Panc1 (cell line): ENCODE data around the gene GCK.

Experiments used
- TCF7L2 ChIP-seq: IDR thresholded peaks from 2 replicates; pipeline ENCODE4 v1.6.1; 2011; ENCODE audit warnings: mild to moderate bottlenecking, low read depth, low read length, inconsistent platforms
- TF ChIP-seq, protein P1 (sequence below): fragments of 450-650 bp; IDR thresholded peaks from 2 replicates; pipeline ENCODE4 v1.5.1; 2017; ENCODE audit warnings: mild to moderate bottlenecking

DNA sequence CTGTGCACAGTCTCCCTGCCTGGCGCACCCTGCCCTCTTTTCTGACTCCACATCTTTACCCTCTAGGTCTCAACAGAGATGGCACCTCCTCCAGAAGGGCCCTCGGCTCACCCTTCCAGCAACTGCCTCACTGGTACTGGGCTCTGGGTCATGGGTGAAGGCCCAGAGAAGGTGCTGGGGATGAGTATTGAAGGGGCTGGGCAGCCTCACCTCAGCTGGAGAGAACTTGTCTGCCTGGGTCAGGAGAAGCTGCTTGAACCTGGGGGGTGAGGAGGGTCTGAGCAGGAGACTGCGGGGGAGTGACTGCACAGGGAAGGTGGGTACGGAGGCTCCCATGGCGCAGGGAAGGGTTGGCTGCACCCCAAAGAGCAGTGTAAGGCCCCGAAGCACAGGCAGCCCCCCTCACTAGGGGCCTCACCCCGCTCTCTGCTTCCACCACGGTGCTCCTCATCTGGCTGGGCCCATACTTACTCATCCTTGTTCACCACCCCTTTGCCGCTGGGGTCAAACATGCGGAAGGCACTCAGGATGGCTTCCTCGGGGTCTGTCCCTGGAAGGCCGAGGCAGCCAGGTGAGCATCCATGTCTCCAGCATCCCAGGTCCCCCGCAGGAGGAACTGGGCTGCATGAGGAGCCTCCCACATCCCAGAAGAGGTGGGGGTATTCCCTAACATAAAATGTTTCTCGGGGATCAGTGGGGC lies 49.8 kb downstream of the GCK start:
- no peak for TF ChIP-seq TCF7L2
- TF ChIP-seq, protein P1, sequence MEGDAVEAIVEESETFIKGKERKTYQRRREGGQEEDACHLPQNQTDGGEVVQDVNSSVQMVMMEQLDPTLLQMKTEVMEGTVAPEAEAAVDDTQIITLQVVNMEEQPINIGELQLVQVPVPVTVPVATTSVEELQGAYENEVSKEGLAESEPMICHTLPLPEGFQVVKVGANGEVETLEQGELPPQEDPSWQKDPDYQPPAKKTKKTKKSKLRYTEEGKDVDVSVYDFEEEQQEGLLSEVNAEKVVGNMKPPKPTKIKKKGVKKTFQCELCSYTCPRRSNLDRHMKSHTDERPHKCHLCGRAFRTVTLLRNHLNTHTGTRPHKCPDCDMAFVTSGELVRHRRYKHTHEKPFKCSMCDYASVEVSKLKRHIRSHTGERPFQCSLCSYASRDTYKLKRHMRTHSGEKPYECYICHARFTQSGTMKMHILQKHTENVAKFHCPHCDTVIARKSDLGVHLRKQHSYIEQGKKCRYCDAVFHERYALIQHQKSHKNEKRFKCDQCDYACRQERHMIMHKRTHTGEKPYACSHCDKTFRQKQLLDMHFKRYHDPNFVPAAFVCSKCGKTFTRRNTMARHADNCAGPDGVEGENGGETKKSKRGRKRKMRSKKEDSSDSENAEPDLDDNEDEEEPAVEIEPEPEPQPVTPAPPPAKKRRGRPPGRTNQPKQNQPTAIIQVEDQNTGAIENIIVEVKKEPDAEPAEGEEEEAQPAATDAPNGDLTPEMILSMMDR, result no peak
